GM12878 (cell line): ENCODE data around the gene ZDHHC14. TPM values are rescaled to one million over a fixed set of nuclear protein-coding genes. Genes with fewer than 3 reads are reported as not detected.

Experiments used
- ATAC-seq: fragments of 200-7000 bp; cut with Tn5 transposase; 3 replicates; pipeline ENCODE4 v1.9.1; 2020; ENCODE audit warnings: mild to moderate bottlenecking, moderate library complexity
- BruUV-seq: library from RNA; stranded (reverse); fragments of 400-500 nt; replicated peaks from 2 replicates; lab custom pipeline; 2021; lab: Mats Ljungman, UMichigan
- CTCF ChIA-PET: fragments of 300-600 bp; sonication (Branson Sonifier 250); formaldehyde crosslinking; extraction: SDS; loops from one replicate; lab custom pipeline; 2021; ENCODE audit warnings: inconsistent platforms; lab: Yijun Ruan, JAX
- POLR2A ChIA-PET: fragments of 350-600 bp; formaldehyde crosslinking; extraction: SDS; loops from one replicate; lab custom pipeline; 2021; ENCODE audit warnings: inconsistent platforms; lab: Charles Lee
- RAD21 ChIA-PET: fragments of 300-600 bp; sonication (Branson Sonifier 250); formaldehyde crosslinking; loops from one replicate; lab custom pipeline; 2023; ENCODE audit warnings: antibody characterized with exemption; ENCODE audit not compliant: unreplicated experiment; lab: Charles Lee
- SMC1A ChIA-PET: fragments of 300-600 bp; sonication (Branson Sonifier 250); formaldehyde crosslinking; loops from one replicate; lab custom pipeline; 2023; ENCODE audit not compliant: unreplicated experiment, uncharacterized antibody; lab: Charles Lee
- DNase-seq: peaks from one replicate; pipeline ENCODE4 v3.0.0-alpha.2; 2011; ENCODE audit warnings: low read depth, low spot score
- FAIRE-seq: peaks from 3 replicates; lab custom pipeline; 2011; peaks lifted over from hg19 to GRCh38; lab: Jason Lieb, UNC
- H2AFZ ChIP-seq: 2 replicates; pipeline ENCODE4 v1.6.0; 2011; ENCODE audit warnings: low read depth, low read length, control low read depth; ENCODE audit not compliant: control insufficient read depth
- H3K27ac ChIP-seq: 2 replicates; pipeline ENCODE4 v1.5.1; 2011; ENCODE audit warnings: control low read depth; ENCODE audit not compliant: control insufficient read depth, insufficient read depth
- H3K27me3 ChIP-seq, 2 experiments: replicated peaks in 1 of 2; 2 replicates each; pipeline versions ENCODE4 v1.6.0 to v1.6.1; 2011; ENCODE audit warnings: low read length in 1 of 2; ENCODE audit not compliant: control insufficient read depth in 2 of 2, insufficient read depth in 2 of 2
- H3K36me3 ChIP-seq, 2 experiments: 2 replicates each; pipeline ENCODE4 v1.5.1; 2011; ENCODE audit warnings: low read length in 1 of 2; ENCODE audit not compliant: control insufficient read depth in 2 of 2, insufficient read depth in 2 of 2
- H3K4me1 ChIP-seq: 2 replicates; pipeline ENCODE4 v1.6.1; 2011; ENCODE audit warnings: mild to moderate bottlenecking, low read length, moderate library complexity, mixed read lengths; ENCODE audit not compliant: control insufficient read depth, insufficient read depth
- H3K4me2 ChIP-seq: 2 replicates; pipeline ENCODE4 v1.6.0; 2011; ENCODE audit warnings: control low read depth; ENCODE audit not compliant: control insufficient read depth, insufficient read depth
- H3K4me3 ChIP-seq: fragments of 200-600 bp; sonication (generic); 2 replicates; pipeline ENCODE4 v1.5.1; 2016
- H3K79me2 ChIP-seq: 2 replicates; pipeline ENCODE4 v1.6.0; 2011; ENCODE audit warnings: low read length; ENCODE audit not compliant: control insufficient read depth, insufficient read depth
- H3K9ac ChIP-seq: 2 replicates; pipeline ENCODE4 v1.8.0; 2011; ENCODE audit warnings: low read length, control low read depth, mixed read lengths; ENCODE audit not compliant: control insufficient read depth, insufficient read depth
- H3K9me3 ChIP-seq: replicated peaks from 3 replicates; pipeline ENCODE4 v1.5.1; 2011; ENCODE audit warnings: mild to moderate bottlenecking, low read length; ENCODE audit not compliant: control insufficient read depth, insufficient read depth
- H4K20me1 ChIP-seq: 2 replicates; pipeline ENCODE4 v1.6.0; 2011; ENCODE audit not compliant: control insufficient read depth, insufficient read depth
- BACH1 ChIP-seq: fragments of 450-650 bp; IDR thresholded peaks from 2 replicates; pipeline ENCODE4 v1.6.1; 2017; ENCODE audit warnings: mild to moderate bottlenecking, borderline replicate concordance
- BMI1 ChIP-seq: fragments of 450-650 bp; IDR thresholded peaks from 2 replicates; pipeline ENCODE4 v1.6.1; 2016; ENCODE audit warnings: mild to moderate bottlenecking, moderate library complexity, borderline replicate concordance
- E2F8 ChIP-seq: fragments of 450-650 bp; IDR thresholded peaks from 2 replicates; pipeline ENCODE4 v1.6.1; 2018; ENCODE audit warnings: mild to moderate bottlenecking, low read depth, moderate library complexity; ENCODE audit not compliant: partially characterized antibody
- FOXM1 ChIP-seq: IDR thresholded peaks from 2 replicates; pipeline ENCODE4 v1.6.1; 2012; ENCODE audit warnings: low read depth, mild to moderate bottlenecking, inconsistent platforms, low read length, moderate library complexity
- HDAC6 ChIP-seq: fragments of 200-600 bp; sonication (generic); IDR thresholded peaks from one replicate; pipeline ENCODE4 v1.8.0; 2017; ENCODE audit warnings: antibody characterized with exemption; ENCODE audit not compliant: unreplicated experiment
- JUNB ChIP-seq: IDR thresholded peaks from 2 replicates; pipeline ENCODE4 v1.6.1; 2016; ENCODE audit warnings: antibody characterized with exemption, mild to moderate bottlenecking
- KAT2A ChIP-seq: conservative IDR thresholded peaks from 2 replicates; pipeline ENCODE4 v1.6.1; 2011; ENCODE audit warnings: low read depth, low read length; ENCODE audit not compliant: control insufficient read depth
- KLF5 ChIP-seq: fragments of 450-650 bp; IDR thresholded peaks from 2 replicates; pipeline ENCODE4 v1.6.1; 2014; ENCODE audit warnings: mild to moderate bottlenecking; ENCODE audit not compliant: partially characterized antibody
- MXI1 ChIP-seq: fragments of 150-350 bp; IDR thresholded peaks from 2 replicates; pipeline ENCODE4 v1.6.1; 2011; ENCODE audit warnings: low read depth, mild to moderate bottlenecking, inconsistent platforms, low read length, improper control_type of control experiment
- POLR2AphosphoS5 ChIP-seq: IDR thresholded peaks from 2 replicates; pipeline ENCODE4 v1.6.1; 2011; ENCODE audit warnings: mild to moderate bottlenecking, low read length, inconsistent platforms
- RBBP5 ChIP-seq: fragments of 200-600 bp; sonication (generic); conservative IDR thresholded peaks from 2 replicates; pipeline ENCODE4 v1.6.1; 2016
- RFX5 ChIP-seq: IDR thresholded peaks from 2 replicates; pipeline ENCODE4 v1.6.1; 2011; ENCODE audit warnings: low read depth, low read length, improper control_type of control experiment
- SMAD1 ChIP-seq: fragments of 450-650 bp; IDR thresholded peaks from 2 replicates; pipeline ENCODE4 v1.6.1; 2018; ENCODE audit warnings: mild to moderate bottlenecking, low read depth; ENCODE audit not compliant: partially characterized antibody
- STAT3 ChIP-seq: IDR thresholded peaks from 2 replicates; pipeline ENCODE4 v1.6.1; 2011; ENCODE audit warnings: low read depth, low read length, improper control_type of control experiment
- SUPT20H ChIP-seq: IDR thresholded peaks from 2 replicates; pipeline ENCODE4 v1.6.1; 2011; ENCODE audit warnings: low read depth, mild to moderate bottlenecking, low read length, moderate library complexity, borderline replicate concordance; ENCODE audit not compliant: control insufficient read depth
- ZBED1 ChIP-seq: IDR thresholded peaks from 2 replicates; pipeline ENCODE4 v1.6.1; 2016; ENCODE audit warnings: borderline replicate concordance
- ZNF687 ChIP-seq: fragments of 450-650 bp; IDR thresholded peaks from 2 replicates; pipeline ENCODE4 v1.6.1; 2017; ENCODE audit warnings: mild to moderate bottlenecking, moderate library complexity
- WGBS: methylation state at CpG from one replicate; pipeline ENCODE4 v1.1.6; 2016; ENCODE audit warnings: low lambda C conversion rate; ENCODE audit not compliant: insufficient replicate concordance, insufficient coverage; ENCODE audit errors: missing lambda C conversion rate; 5-methylcytosine and 5-hydroxymethylcytosine counted together
- in situ Hi-C: fragments of 300-500 bp; cut with MboI; formaldehyde crosslinking; loops from 9 replicates; pipeline ENCODE4 v1.14.3; 2018; ENCODE audit warnings: mixed read lengths
- intact Hi-C: fragments of 100-400 bp; cut with micrococcal nuclease; formaldehyde crosslinking; loops from one replicate; pipeline ENCODE4 v1.14.2; 2022; ENCODE audit not compliant: unreplicated experiment
- polyA plus RNA-seq, 11 experiments: library from polyadenylated mRNA; depleted of rRNA in 4 of 11; unstranded in 6 of 11; stranded (reverse) in 5 of 11; fragments of >200 nt; fragmentation: Nextera tagmentation in 4 of 11; fragmentation: Illumina TruSeq in 1 of 11; extraction: Ambion mirVana in 4 of 11; extraction: Trizol in 1 of 11; gene quantifications; 1 replicate in 1 of 11; 2 replicates in 10 of 11; pipeline versions ENCODE4 v1.2.1 to v1.2.3, GENCODE V29; 2011 to 2016; ENCODE audit warnings: inconsistent platforms in 2 of 11, missing spikeins in 2 of 11, low read depth in 1 of 11
- total RNA-seq, 4 experiments: library from RNA; depleted of rRNA in 3 of 4; stranded (reverse); fragments of >200 nt in 3 of 4; fragmentation: Illumina TruSeq in 1 of 4; extraction: Trizol in 1 of 4; gene quantifications; 2 replicates each; pipeline versions ENCODE4 v1.2.1 to v1.2.3, GENCODE V29; 2013 to 2021

The ZDHHC14 gene
- total and polyA plus RNA-seq, 10 of the 15 experiments (the other 5 are each of a cell fraction or from before 2014, with no cell fraction given) = 0.15 to 16.0 (median 0.76) TPM; not detected in 1

GRCh38 chr6:157505912-157506491, 125.0 kb downstream of the ZDHHC14 start:
- ChIA-PET CTCF (interaction anchor here (0.9 kb wide), 1 partner anchor 191 kb away, joined by 4 read pairs; no protein-coding TSS in a partner anchor), SMC1A (interaction anchor here (1.0 to 2.0 kb wide), 7 partner anchors 7 to 65 kb away, joined by 3 to 6 read pairs (median 5); no protein-coding TSS in a partner anchor), POLR2A (interaction anchor here (0.6 kb wide), 1 partner anchor 119 kb away, joined by 3 read pairs; no protein-coding TSS in a partner anchor), RAD21 (no interaction called here)
- in situ Hi-C loops (no loop called here), intact Hi-C loops (no loop called here)
- BruUV-seq = no TSS peak
- H3K9ac ChIP-seq = no peak overlapping the region
- FAIRE-seq (no peak), ATAC-seq (no peak), DNase-seq (no peak)
- H3K36me3 ChIP-seq = peaks cover 0 to 2% of the 10 kb centered on the region in 2 experiments; a peak in 1 of 4 replicates
- no peak overlapping the region for H3K4me2 ChIP-seq
- H4K20me1 ChIP-seq = no peaks in the 10 kb centered on the region
- no peak overlapping the region for H2AFZ ChIP-seq
- no peak overlapping the region for H3K4me3 ChIP-seq
- H3K9me3 ChIP-seq = peaks cover 13% of the 10 kb centered on the region
- TF ChIP-seq STAT3 = no peak
- TF ChIP-seq RBBP5 = no peak
- TF ChIP-seq E2F8 = no peak
- TF ChIP-seq MXI1 = no peak
- TF ChIP-seq ZBED1 = no peak
- no peak for TF ChIP-seq SMAD1
- no peak for TF ChIP-seq BACH1
- no peak for TF ChIP-seq RFX5
- no peak for TF ChIP-seq POLR2AphosphoS5
- TF ChIP-seq JUNB = no peak
- no peak for TF ChIP-seq KAT2A
- no peak for TF ChIP-seq KLF5
- TF ChIP-seq SUPT20H = no peak
- no peak for TF ChIP-seq HDAC6
- TF ChIP-seq ZNF687 = no peak
- no peak for TF ChIP-seq FOXM1
- TF ChIP-seq BMI1 = no peak
- no peaks in the 10 kb centered on the region for H3K79me2 ChIP-seq
- H3K4me1 ChIP-seq = no peaks in the 10 kb centered on the region
- no peaks in the 10 kb centered on the region for H3K27me3 ChIP-seq
- WGBS = 43% methylated on average over 3 of the region's 3 CpGs
- H3K27ac ChIP-seq = no peak overlapping the region
